A673 (cell line): ENCODE results near the gene INTS6.

ENCODE experiments used
- CTCF ChIP-seq: fragments of 300-800, 200-600 bp; sonication (generic); conservative IDR thresholded peaks from 2 replicates; pipeline ENCODE4 v1.5.1; 2017; ENCODE audit warnings: low read depth, mild to moderate bottlenecking, antibody characterized with exemption, low read length, moderate library complexity, mixed read lengths
- EZH2 ChIP-seq: fragments of 200-600 bp; sonication (generic); IDR thresholded peaks from 2 replicates; pipeline ENCODE4 v1.6.1; 2017; ENCODE audit warnings: borderline replicate concordance, low read depth, mild to moderate bottlenecking, mixed read lengths, antibody characterized with exemption, low read length; ENCODE audit not compliant: poor library complexity, severe bottlenecking

GRCh38 chr13:51453959-51454703 is 1.3 kb upstream of the INTS6 start:
- TF ChIP-seq CTCF (no peak), EZH2 (no peak)
